NB4 (cell line): ENCODE results near the gene GTF3C4.
A peak's percentile ranks its signal among the peaks of the same experiment; 100 is the strongest.

Experiments used
- DNase-seq: peaks from one replicate; pipeline ENCODE4 v3.0.0; 2010; ENCODE audit warnings: low read depth
- H3K4me3 ChIP-seq: one replicate; pipeline ENCODE4 v1.5.1; 2011; ENCODE audit warnings: mild to moderate bottlenecking, low read depth, low read length, moderate library complexity
- MYC ChIP-seq: IDR thresholded peaks from 2 replicates; pipeline ENCODE4 v1.6.1; 2011; ENCODE audit warnings: low read depth, low read length
- POLR2A ChIP-seq: IDR thresholded peaks from 2 replicates; pipeline ENCODE4 v1.6.1; 2011; ENCODE audit warnings: mild to moderate bottlenecking; ENCODE audit not compliant: insufficient read length; ENCODE audit errors: extremely low read depth
- TF ChIP-seq, protein P1 (sequence below): IDR thresholded peaks from 2 replicates; pipeline ENCODE4 v1.6.1; 2011; ENCODE audit warnings: low read depth, low read length
- TF ChIP-seq, protein P2 (sequence below): IDR thresholded peaks from one replicate; pipeline ENCODE4 v1.5.1; 2012; ENCODE audit warnings: low read depth, low read length

Gene GTF3C4, protein sequence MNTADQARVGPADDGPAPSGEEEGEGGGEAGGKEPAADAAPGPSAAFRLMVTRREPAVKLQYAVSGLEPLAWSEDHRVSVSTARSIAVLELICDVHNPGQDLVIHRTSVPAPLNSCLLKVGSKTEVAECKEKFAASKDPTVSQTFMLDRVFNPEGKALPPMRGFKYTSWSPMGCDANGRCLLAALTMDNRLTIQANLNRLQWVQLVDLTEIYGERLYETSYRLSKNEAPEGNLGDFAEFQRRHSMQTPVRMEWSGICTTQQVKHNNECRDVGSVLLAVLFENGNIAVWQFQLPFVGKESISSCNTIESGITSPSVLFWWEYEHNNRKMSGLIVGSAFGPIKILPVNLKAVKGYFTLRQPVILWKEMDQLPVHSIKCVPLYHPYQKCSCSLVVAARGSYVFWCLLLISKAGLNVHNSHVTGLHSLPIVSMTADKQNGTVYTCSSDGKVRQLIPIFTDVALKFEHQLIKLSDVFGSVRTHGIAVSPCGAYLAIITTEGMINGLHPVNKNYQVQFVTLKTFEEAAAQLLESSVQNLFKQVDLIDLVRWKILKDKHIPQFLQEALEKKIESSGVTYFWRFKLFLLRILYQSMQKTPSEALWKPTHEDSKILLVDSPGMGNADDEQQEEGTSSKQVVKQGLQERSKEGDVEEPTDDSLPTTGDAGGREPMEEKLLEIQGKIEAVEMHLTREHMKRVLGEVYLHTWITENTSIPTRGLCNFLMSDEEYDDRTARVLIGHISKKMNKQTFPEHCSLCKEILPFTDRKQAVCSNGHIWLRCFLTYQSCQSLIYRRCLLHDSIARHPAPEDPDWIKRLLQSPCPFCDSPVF

DNA sequence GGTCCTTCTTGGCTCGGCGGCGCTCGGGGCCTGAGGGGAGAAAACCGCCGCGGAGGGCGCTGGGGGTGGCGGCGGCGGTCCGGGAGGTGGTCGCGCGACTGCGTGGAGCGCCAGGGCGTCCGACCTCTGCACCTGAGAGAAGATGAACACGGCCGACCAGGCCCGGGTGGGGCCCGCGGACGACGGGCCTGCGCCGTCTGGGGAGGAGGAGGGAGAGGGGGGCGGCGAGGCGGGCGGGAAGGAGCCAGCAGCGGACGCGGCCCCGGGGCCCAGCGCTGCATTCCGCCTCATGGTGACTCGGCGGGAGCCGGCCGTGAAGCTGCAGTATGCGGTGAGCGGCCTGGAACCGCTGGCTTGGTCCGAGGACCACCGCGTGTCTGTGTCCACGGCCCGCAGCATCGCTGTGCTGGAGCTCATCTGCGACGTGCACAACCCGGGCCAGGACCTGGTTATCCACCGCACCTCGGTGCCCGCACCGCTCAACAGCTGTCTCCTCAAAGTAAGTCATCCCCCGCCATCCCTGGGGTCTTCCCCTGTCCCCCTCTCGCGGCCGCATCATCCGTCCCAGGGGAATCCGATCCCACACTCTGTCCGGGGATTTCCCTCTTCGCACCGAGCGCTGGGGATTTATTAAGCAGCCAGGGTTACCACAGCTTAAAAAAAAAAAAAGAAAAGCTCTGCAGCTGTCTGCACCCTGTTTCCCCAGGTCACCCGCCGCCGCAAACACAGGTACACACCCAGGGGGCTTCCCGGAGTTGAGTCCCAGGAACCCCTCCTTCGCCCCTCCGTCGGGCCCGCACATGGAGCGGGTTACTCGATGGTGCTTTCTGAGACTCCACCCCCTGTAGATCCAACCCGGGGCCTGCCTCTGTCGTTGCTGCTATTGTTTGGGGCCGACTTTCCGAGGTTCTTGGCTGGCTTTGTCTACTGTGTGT lies at the start of gene GTF3C4:
GTF3C4 (plus strand) TSS at position 8 of the 935 bp plus-strand sequence; CDS start at position 143, 135 bp downstream.
- TF ChIP-seq, protein P1, sequence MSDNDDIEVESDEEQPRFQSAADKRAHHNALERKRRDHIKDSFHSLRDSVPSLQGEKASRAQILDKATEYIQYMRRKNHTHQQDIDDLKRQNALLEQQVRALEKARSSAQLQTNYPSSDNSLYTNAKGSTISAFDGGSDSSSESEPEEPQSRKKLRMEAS = no peak
- peak; percentile 41 for TF ChIP-seq POLR2A
- peak within 1 kb of the TSS; percentile 86 for H3K4me3 ChIP-seq
- DNase-seq = peak; percentile 54

DNA sequence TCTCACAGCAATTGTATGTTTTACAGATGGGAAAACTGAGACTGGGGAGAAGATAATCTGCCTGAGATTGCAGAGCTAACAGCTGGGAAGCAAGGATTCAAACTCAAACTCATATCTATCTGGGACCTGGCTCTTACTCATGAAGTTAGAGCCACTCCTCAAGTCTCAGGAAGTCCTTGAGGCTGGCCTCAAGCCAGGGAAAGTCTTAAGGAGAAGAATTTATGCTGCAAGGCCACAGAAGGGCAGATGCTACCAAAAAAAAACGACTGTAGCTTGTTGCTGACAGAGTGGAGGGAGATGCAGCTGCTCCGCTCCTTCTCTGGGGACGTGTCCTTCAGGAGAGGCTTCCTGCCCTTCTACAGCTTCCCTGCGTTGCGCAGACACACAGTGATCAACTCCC lies 48.1 kb upstream of the GTF3C4 start:
- DNase-seq = no peak
- no peak overlapping the region for H3K4me3 ChIP-seq
- TF ChIP-seq, protein P2, sequence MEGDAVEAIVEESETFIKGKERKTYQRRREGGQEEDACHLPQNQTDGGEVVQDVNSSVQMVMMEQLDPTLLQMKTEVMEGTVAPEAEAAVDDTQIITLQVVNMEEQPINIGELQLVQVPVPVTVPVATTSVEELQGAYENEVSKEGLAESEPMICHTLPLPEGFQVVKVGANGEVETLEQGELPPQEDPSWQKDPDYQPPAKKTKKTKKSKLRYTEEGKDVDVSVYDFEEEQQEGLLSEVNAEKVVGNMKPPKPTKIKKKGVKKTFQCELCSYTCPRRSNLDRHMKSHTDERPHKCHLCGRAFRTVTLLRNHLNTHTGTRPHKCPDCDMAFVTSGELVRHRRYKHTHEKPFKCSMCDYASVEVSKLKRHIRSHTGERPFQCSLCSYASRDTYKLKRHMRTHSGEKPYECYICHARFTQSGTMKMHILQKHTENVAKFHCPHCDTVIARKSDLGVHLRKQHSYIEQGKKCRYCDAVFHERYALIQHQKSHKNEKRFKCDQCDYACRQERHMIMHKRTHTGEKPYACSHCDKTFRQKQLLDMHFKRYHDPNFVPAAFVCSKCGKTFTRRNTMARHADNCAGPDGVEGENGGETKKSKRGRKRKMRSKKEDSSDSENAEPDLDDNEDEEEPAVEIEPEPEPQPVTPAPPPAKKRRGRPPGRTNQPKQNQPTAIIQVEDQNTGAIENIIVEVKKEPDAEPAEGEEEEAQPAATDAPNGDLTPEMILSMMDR = no peak

DNA sequence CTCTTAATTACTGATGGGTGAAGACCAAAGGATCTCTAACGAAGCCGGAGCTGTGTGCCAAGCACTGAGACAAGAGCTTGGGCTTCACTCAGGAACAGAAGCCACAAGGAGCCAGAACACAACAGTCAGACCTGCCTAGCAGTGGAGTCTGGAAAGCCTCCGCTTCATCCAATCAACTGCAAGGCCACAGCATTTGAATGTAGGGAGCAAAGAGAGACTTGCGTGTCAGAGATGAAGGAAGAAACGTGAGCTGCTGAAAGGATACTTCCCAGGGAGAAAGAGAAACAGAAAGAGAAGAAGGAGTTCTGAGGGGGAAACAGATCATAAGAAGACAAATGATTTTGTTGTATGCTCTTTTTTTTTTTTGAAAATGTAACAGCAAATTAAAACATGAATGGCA lies 44.0 kb upstream of the GTF3C4 start:
- no peak for TF ChIP-seq POLR2A
- no peak for TF ChIP-seq MYC
- TF ChIP-seq, protein P1 = no peak
- TF ChIP-seq, protein P2 = no peak
- no peak overlapping the region for H3K4me3 ChIP-seq
- no peak for DNase-seq

DNA sequence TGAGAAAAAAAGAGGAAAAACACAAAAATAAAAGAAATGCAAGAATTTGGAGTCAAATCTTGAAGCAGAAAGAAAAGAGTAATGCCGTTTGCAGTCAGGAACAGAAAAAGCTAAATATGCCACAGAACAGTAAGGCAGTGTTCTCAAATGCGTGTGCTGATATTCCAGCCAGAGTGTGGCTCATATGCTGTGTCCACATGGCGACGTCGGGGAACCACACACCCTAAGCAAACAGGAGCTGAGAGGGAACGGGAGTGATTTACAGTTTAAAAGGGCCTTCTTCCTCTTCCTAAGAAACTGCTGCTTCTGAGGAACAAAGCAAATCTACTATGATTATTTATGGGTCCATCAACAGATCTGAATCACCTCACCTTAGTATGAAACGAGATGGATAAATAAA lies 43.2 kb upstream of the GTF3C4 start:
- DNase-seq = no peak
- no peak overlapping the region for H3K4me3 ChIP-seq
- TF ChIP-seq, protein P1 = no peak
- TF ChIP-seq MYC (no peak), POLR2A (no peak)
- TF ChIP-seq, protein P2 = no peak

DNA sequence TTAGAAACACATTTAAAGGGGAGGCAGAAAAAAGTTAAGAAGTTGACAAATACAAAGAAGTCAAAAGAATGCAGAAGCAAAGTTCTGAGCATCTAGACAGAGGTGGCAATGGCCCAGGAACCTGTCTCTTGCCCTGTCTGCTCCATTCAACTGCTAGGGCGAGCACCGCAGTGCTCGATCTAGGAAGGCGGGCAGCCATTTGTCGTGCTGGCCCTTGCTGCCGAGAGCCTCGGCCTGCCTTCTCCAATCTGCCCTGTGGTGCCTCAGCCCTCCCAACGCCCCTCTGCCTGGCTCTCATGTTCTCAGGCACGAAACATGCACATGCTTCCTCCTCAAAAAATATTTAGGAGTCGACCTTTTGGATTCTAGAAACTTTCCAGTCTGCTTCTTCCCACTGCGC lies 42.7 kb upstream of the GTF3C4 start:
- TF ChIP-seq, protein P1 = no peak
- TF ChIP-seq MYC (no peak), POLR2A (no peak)
- TF ChIP-seq, protein P2 = no peak
- no peak overlapping the region for H3K4me3 ChIP-seq
- no peak for DNase-seq
